ENCODE data around the gene SEZ6L.

DNA sequence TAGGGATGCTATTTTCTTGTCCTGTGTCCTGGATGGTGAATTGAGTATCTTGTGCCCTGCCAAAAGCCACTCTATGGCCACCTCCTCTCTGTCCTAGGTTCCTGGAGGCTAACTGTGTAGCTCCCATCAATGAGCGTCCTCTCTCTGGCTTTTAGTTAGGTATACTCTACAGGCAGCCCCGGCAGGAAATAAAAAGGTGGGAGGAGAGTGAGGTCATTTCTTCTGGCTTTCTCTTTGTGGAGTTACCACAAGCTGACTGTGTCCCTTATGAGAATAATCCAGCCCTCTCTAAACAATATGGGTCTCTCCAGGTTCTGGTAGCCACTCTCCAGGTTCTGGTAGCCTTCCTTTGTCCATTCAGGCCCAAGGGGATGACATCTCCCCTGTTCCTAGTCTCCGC, 248.1 kb downstream of the SEZ6L start:
- TF ChIP-seq, protein P1, sequence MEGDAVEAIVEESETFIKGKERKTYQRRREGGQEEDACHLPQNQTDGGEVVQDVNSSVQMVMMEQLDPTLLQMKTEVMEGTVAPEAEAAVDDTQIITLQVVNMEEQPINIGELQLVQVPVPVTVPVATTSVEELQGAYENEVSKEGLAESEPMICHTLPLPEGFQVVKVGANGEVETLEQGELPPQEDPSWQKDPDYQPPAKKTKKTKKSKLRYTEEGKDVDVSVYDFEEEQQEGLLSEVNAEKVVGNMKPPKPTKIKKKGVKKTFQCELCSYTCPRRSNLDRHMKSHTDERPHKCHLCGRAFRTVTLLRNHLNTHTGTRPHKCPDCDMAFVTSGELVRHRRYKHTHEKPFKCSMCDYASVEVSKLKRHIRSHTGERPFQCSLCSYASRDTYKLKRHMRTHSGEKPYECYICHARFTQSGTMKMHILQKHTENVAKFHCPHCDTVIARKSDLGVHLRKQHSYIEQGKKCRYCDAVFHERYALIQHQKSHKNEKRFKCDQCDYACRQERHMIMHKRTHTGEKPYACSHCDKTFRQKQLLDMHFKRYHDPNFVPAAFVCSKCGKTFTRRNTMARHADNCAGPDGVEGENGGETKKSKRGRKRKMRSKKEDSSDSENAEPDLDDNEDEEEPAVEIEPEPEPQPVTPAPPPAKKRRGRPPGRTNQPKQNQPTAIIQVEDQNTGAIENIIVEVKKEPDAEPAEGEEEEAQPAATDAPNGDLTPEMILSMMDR (IDR thresholded peaks at IDR 0.05; ENCODE audit: low read depth, low read length, poor library complexity, severe bottlenecking) = no peak
- TF ChIP-seq EZH2phosphoT487 (IDR thresholded peaks at IDR 0.05; ENCODE audit: borderline replicate concordance, low read length) = no peak
